Karpas-422 (cell line): ENCODE measurements around the gene PLCXD3. TPM values are rescaled to one million over a fixed set of nuclear protein-coding genes. Genes with fewer than 3 reads are reported as not detected.
"Not testable (repeated sequence)": the region's sequence is repeated elsewhere in the genome, so short reads cannot be mapped to it uniquely, and the experiment has no call there.

ENCODE experiments used
- DNase-seq: peaks from one replicate; pipeline ENCODE4 v3.0.0-alpha.2; 2015
- H2AFZ ChIP-seq: fragments of 200-600 bp; sonication (generic); 2 replicates; pipeline ENCODE4 v1.6.1; 2014; ENCODE audit warnings: antibody characterized with exemption, low read length, mixed read lengths
- H3K27ac ChIP-seq: fragments of 200-600 bp; sonication (generic); 2 replicates; pipeline ENCODE4 v1.5.1; 2014; ENCODE audit warnings: mild to moderate bottlenecking, low read length, moderate library complexity
- H3K27me3 ChIP-seq: fragments of 200-600 bp; sonication (generic); 2 replicates; pipeline ENCODE4 v1.6.1; 2014; ENCODE audit warnings: low read length, mixed read lengths
- H3K36me3 ChIP-seq: fragments of 200-600 bp; sonication (generic); 2 replicates; pipeline ENCODE4 v1.6.1; 2014; ENCODE audit warnings: low read length, mixed read lengths; ENCODE audit not compliant: insufficient read depth
- H3K4me1 ChIP-seq: fragments of 200-600 bp; sonication (generic); 2 replicates; pipeline ENCODE4 v1.6.1; 2014; ENCODE audit warnings: mild to moderate bottlenecking, low read length, mixed read lengths
- H3K4me2 ChIP-seq: fragments of 200-600 bp; sonication (generic); 2 replicates; pipeline ENCODE4 v1.6.1; 2014; ENCODE audit warnings: low read length, low read depth, mild to moderate bottlenecking; ENCODE audit not compliant: poor library complexity, severe bottlenecking
- H3K4me3 ChIP-seq: fragments of 200-600 bp; sonication (generic); 2 replicates; pipeline ENCODE4 v1.5.1; 2014; ENCODE audit warnings: mild to moderate bottlenecking, antibody characterized with exemption, low read length, mixed read lengths
- H3K79me2 ChIP-seq: fragments of 200-600 bp; sonication (generic); 2 replicates; pipeline ENCODE4 v1.6.1; 2014; ENCODE audit warnings: mild to moderate bottlenecking, low read length, mixed read lengths
- H3K9ac ChIP-seq: fragments of 200-600 bp; sonication (generic); 2 replicates; pipeline ENCODE4 v1.6.0; 2014; ENCODE audit warnings: low read length
- H3K9me2 ChIP-seq: fragments of 200-600 bp; sonication (generic), shearing (Covaris generic); replicated peaks from 2 replicates; pipeline ENCODE4 v1.6.0; 2014; ENCODE audit warnings: mild to moderate bottlenecking, low read length, moderate library complexity; ENCODE audit not compliant: insufficient read depth
- H3K9me3 ChIP-seq: fragments of 300-700, 200-600 bp; sonication (generic); 2 replicates; pipeline ENCODE4 v1.6.1; 2014; ENCODE audit warnings: low read length, mixed read lengths
- H4K20me1 ChIP-seq: fragments of 200-600 bp; sonication (generic); 2 replicates; pipeline ENCODE4 v1.6.1; 2014; ENCODE audit warnings: mild to moderate bottlenecking, antibody characterized with exemption, low read length, low read depth; ENCODE audit not compliant: insufficient read depth
- total RNA-seq: library from RNA; depleted of rRNA; stranded (reverse); fragments of >200 nt; shearing (Covaris generic); gene quantifications from 2 replicates; pipeline ENCODE4 v1.2.3, GENCODE V29; 2014; ENCODE audit warnings: low replicate concordance

PLCXD3 gene
- total RNA-seq, 1 experiment from 2014 or later, result not detected

GRCh38 chr5:41335596-41336181, 174.7 kb downstream of the PLCXD3 start:
- Histone ChIP-seq H3K36me3 (no peaks in the 10 kb centered on the region), H3K9me3 (no peaks in the 10 kb centered on the region), H3K79me2 (no peaks in the 10 kb centered on the region), H3K4me1 (no peaks in the 10 kb centered on the region), H3K9ac (no peak overlapping the region), H4K20me1 (no peaks in the 10 kb centered on the region), H3K27me3 (no peaks in the 10 kb centered on the region), H3K4me2 (no peak overlapping the region), H3K4me3 (no peak overlapping the region), H3K27ac (no peak overlapping the region), H2AFZ (no peak overlapping the region), H3K9me2 (no peaks in the 10 kb centered on the region)
- no peak for DNase-seq

- Histone ChIP-seq H3K4me3 (no peak overlapping the region), H3K9me3 (no peaks in the 10 kb centered on the region), H2AFZ (no peak overlapping the region)
These were observed 175.6 kb downstream of the PLCXD3 start for GRCh38 chr5:41334758-41335157.

GRCh38 chr5:41334221-41334620, 176.2 kb downstream of the PLCXD3 start:
- no peaks in the 10 kb centered on the region for H3K9me2 ChIP-seq
- no peak overlapping the region for H3K27ac ChIP-seq
- H3K4me3 ChIP-seq, result no peak overlapping the region
- H3K9me3 ChIP-seq, result no peaks in the 10 kb centered on the region
- no peaks in the 10 kb centered on the region for H3K27me3 ChIP-seq
- no peaks in the 10 kb centered on the region for H3K79me2 ChIP-seq
- no peak overlapping the region for H2AFZ ChIP-seq
- no peak overlapping the region for H3K9ac ChIP-seq
- no peak overlapping the region for H3K4me2 ChIP-seq
- no peaks in the 10 kb centered on the region for H3K36me3 ChIP-seq
- H3K4me1 ChIP-seq, result no peaks in the 10 kb centered on the region
- H4K20me1 ChIP-seq, result no peaks in the 10 kb centered on the region
- no peak for DNase-seq

More at GRCh38 chr5:41334758-41335157, 175.6 kb downstream of the PLCXD3 start:
- Histone ChIP-seq H3K27me3 (no peaks in the 10 kb centered on the region), H3K79me2 (no peaks in the 10 kb centered on the region), H3K36me3 (no peaks in the 10 kb centered on the region), H3K9me2 (no peaks in the 10 kb centered on the region), H3K9ac (no peak overlapping the region), H3K4me2 (no peak overlapping the region), H4K20me1 (no peaks in the 10 kb centered on the region), H3K4me1 (no peaks in the 10 kb centered on the region), H3K27ac (no peak overlapping the region)
- DNase-seq, result no peak

GRCh38 chr5:41325074-41325473, 185.3 kb downstream of the PLCXD3 start:
- Histone ChIP-seq H3K9me2 (no peaks in the 10 kb centered on the region; the same call in 1 of the 2 replicates), H3K4me1 (no peaks in the 10 kb centered on the region), H3K9ac (no peak overlapping the region), H3K4me2 (no peak overlapping the region), H3K27me3 (no peaks in the 10 kb centered on the region), H2AFZ (no peak overlapping the region), H3K9me3 (no peaks in the 10 kb centered on the region), H3K4me3 (no peak overlapping the region), H3K27ac (no peak overlapping the region), H3K36me3 (no peaks in the 10 kb centered on the region), H4K20me1 (no peaks in the 10 kb centered on the region), H3K79me2 (no peaks in the 10 kb centered on the region)
- no peak for DNase-seq

GRCh38 chr5:41322826-41323225, 187.6 kb downstream of the PLCXD3 start:
- not testable (repeated sequence) for H4K20me1 ChIP-seq, H3K27ac ChIP-seq, H3K9me3 ChIP-seq, H2AFZ ChIP-seq, H3K9ac ChIP-seq, DNase-seq, H3K27me3 ChIP-seq, H3K36me3 ChIP-seq, H3K79me2 ChIP-seq, H3K4me3 ChIP-seq, H3K4me1 ChIP-seq, H3K4me2 ChIP-seq, H3K9me2 ChIP-seq

GRCh38 chr5:41312478-41313060, 197.8 kb downstream of the PLCXD3 start:
- DNase-seq, result no peak
- H3K27me3 ChIP-seq, result no peaks in the 10 kb centered on the region
- H3K9me3 ChIP-seq, result no peaks in the 10 kb centered on the region
- H4K20me1 ChIP-seq, result no peaks in the 10 kb centered on the region
- no peak overlapping the region for H3K4me2 ChIP-seq
- H3K27ac ChIP-seq, result no peak overlapping the region
- H3K9me2 ChIP-seq, result no peaks in the 10 kb centered on the region; the same call in 1 of the 2 replicates
- no peaks in the 10 kb centered on the region for H3K36me3 ChIP-seq
- no peak overlapping the region for H2AFZ ChIP-seq
- no peak overlapping the region for H3K9ac ChIP-seq
- no peaks in the 10 kb centered on the region for H3K79me2 ChIP-seq
- H3K4me1 ChIP-seq, result no peaks in the 10 kb centered on the region
- no peak overlapping the region for H3K4me3 ChIP-seq

- Histone ChIP-seq H3K4me1 (no peaks in the 10 kb centered on the region), H2AFZ (no peak overlapping the region), H3K4me3 (no peak overlapping the region), H4K20me1 (no peaks in the 10 kb centered on the region), H3K9me3 (no peaks in the 10 kb centered on the region), H3K9me2 (no peaks in the 10 kb centered on the region; the same call in 1 of the 2 replicates), H3K79me2 (no peaks in the 10 kb centered on the region), H3K27me3 (no peaks in the 10 kb centered on the region), H3K27ac (no peak overlapping the region), H3K4me2 (no peak overlapping the region), H3K9ac (no peak overlapping the region), H3K36me3 (no peaks in the 10 kb centered on the region)
- DNase-seq, result no peak
These were observed 198.3 kb downstream of the PLCXD3 start for GRCh38 chr5:41312066-41312465.

- Histone ChIP-seq H4K20me1 (no peaks in the 10 kb centered on the region), H3K36me3 (no peaks in the 10 kb centered on the region), H3K27me3 (no peaks in the 10 kb centered on the region)
These were observed 201.1 kb downstream of the PLCXD3 start for GRCh38 chr5:41309275-41309674.

More at GRCh38 chr5:41309275-41309674, 201.1 kb downstream of the PLCXD3 start:
- Histone ChIP-seq H3K4me2 (no peak overlapping the region), H3K9me3 (no peaks in the 10 kb centered on the region), H3K4me1 (no peaks in the 10 kb centered on the region), H2AFZ (no peak overlapping the region), H3K4me3 (no peak overlapping the region), H3K27ac (no peak overlapping the region), H3K79me2 (no peaks in the 10 kb centered on the region), H3K9me2 (no peaks in the 10 kb centered on the region; the same call in 1 of the 2 replicates), H3K9ac (no peak overlapping the region)
- no peak for DNase-seq
